Body of pancreas (tissue), 4 donors: ENCODE data around the gene PGF. TPM values are rescaled to one million over a fixed set of nuclear protein-coding genes. Genes with fewer than 3 reads are reported as not detected.

Experiments
- ATAC-seq: fragments of 150-250 bp; one replicate; pipeline ENCODE4 v1.9.1; 2016
- DNase-seq, 4 donors: peaks; one replicate each; pipeline ENCODE4 v3.0.0-alpha.2; 2019
- H3K27ac ChIP-seq, 4 donors: fragments of 200-600 bp; sonication (generic); 1 replicate in 3 of 4; 2 replicates in 1 of 4; pipeline versions ENCODE4 v1.5.1 to v1.6.1; 2016 to 2019; ENCODE audit warnings: mild to moderate bottlenecking in 1 of 4, mixed read lengths in 1 of 4, moderate library complexity in 1 of 4
- H3K27me3 ChIP-seq, 2 donors: fragments of 200-600 bp; sonication (generic); one replicate each; pipeline ENCODE4 v1.6.0; 2016; ENCODE audit warnings: mild to moderate bottlenecking in 1 of 2
- H3K36me3 ChIP-seq, 2 donors: fragments of 200-600 bp; sonication (generic); replicated peaks in 1 of 2; 2 replicates each; pipeline ENCODE4 v1.5.1; 2016; ENCODE audit warnings: low read depth in 2 of 2; ENCODE audit not compliant: insufficient read depth in 1 of 2
- H3K4me1 ChIP-seq: fragments of 200-600 bp; sonication (generic); one replicate; pipeline ENCODE4 v1.6.0; 2016
- H3K4me3 ChIP-seq, 2 donors: fragments of 200-600 bp; sonication (generic); 1 replicate in 1 of 2; 2 replicates in 1 of 2; pipeline ENCODE4 v1.5.1; 2016 to 2019
- H3K9me3 ChIP-seq, 3 donors: fragments of 200-600 bp; sonication (generic); 1 replicate in 2 of 3; 2 replicates in 1 of 3; pipeline ENCODE4 v1.5.1; 2016
- POLR2A ChIP-seq, 3 donors: fragments of 450-650 bp; IDR thresholded peaks; one replicate each; pipeline ENCODE4 v1.6.1; 2016; ENCODE audit warnings: antibody characterized with exemption in 3 of 3, mild to moderate bottlenecking in 2 of 3
- WGBS, 2 donors: methylation state at CpG; one replicate each; pipeline ENCODE4 v1.1.5; 2017; 5-methylcytosine and 5-hydroxymethylcytosine counted together
- intact Hi-C: fragments of 100-400 bp; cut with DNase I; formaldehyde crosslinking; loops from one replicate; pipeline ENCODE4 v1.15.1; 2023
- total RNA-seq, 2 donors: library from RNA; depleted of rRNA; stranded (reverse); fragments of >200 nt; gene quantifications; one replicate each; pipeline ENCODE4 v1.1.0, GENCODE V29; 2016
- TF ChIP-seq, protein P1 (sequence below), 7 experiments: fragments of 450-650 bp in 4 of 7; fragments of 200-600 bp in 3 of 7; sonication (generic) in 3 of 7; IDR thresholded peaks; one replicate each; pipeline ENCODE4 v1.5.1; 2016 to 2019; ENCODE audit warnings: antibody characterized with exemption in 7 of 7

The PGF gene
- total RNA-seq, 2 donors from 2014 or later: 2.3 to 6.6 TPM

DNA sequence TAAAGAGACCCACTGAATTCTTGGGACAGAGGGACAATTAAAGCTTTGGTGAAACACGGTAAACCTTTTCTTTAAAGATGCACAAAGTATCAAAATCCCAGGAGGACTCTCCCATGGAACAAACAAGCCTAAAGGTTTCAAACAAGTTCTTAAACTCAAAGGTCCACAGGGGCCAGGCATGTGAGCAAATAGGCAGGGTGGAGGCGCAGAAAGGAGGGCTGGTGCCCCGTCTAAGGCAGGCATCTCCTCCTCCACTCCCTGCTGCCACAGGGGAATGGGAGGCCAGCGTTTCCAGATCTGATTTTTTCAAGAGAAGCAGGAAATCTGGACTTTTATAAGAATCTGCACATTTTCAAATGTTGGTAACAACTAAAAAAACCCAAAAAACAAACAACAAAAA, 40.0 kb downstream of the PGF start:
- Histone ChIP-seq H3K27me3 (no peaks in the 10 kb centered on the region), H3K36me3 (no peaks in the 10 kb centered on the region), H3K4me3 (no peak overlapping the region), H3K4me1 (no peaks in the 10 kb centered on the region), H3K27ac (no peak overlapping the region), H3K9me3 (no peaks in the 10 kb centered on the region)
- 72 to 81% methylated on average over 4 of the region's 4 CpGs for WGBS, 2 donors
- no peak for ATAC-seq
- intact Hi-C loops: no loop called here
- TF ChIP-seq POLR2A (IDR thresholded peaks at IDR 0.05): no peak
- TF ChIP-seq, protein P1, sequence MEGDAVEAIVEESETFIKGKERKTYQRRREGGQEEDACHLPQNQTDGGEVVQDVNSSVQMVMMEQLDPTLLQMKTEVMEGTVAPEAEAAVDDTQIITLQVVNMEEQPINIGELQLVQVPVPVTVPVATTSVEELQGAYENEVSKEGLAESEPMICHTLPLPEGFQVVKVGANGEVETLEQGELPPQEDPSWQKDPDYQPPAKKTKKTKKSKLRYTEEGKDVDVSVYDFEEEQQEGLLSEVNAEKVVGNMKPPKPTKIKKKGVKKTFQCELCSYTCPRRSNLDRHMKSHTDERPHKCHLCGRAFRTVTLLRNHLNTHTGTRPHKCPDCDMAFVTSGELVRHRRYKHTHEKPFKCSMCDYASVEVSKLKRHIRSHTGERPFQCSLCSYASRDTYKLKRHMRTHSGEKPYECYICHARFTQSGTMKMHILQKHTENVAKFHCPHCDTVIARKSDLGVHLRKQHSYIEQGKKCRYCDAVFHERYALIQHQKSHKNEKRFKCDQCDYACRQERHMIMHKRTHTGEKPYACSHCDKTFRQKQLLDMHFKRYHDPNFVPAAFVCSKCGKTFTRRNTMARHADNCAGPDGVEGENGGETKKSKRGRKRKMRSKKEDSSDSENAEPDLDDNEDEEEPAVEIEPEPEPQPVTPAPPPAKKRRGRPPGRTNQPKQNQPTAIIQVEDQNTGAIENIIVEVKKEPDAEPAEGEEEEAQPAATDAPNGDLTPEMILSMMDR (IDR thresholded peaks at IDR 0.05): no peak
- DNase-seq: no peak

DNA sequence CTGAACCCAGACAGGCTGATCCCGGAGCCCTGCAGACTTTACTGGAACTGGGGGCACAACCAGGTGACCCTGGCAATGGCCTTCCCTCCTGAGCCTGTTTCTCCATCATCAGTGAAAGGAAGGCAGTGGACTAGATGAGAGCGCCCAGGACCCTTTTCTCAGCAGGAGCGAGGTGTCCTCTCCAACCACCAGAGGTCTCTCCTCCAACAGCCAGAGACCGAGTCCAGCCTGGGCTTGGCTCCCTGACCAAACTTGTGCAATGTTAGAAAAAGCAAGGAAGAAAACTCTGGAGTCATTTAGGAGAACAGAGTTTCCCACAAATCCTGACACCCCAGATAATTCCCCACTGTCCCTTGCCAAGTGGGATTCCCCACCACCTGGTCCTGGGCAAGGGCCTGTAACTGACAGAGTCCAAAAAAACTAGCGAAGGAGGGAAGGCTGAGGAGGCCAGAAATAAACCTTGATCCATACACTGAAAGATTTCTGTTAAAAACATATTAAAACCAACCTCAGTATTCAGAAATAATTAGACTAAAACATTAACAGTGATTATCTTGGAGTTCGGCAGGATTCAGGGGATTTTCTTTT, 41.3 kb downstream of the PGF start:
- intact Hi-C loops: no loop called here
- peak; percentile 43 to 60 (median 57) for DNase-seq
- 61 to 65% methylated on average over 6 of the region's 6 CpGs for WGBS, 2 donors
- Histone ChIP-seq H3K4me1 (no peaks in the 10 kb centered on the region), H3K9me3 (no peaks in the 10 kb centered on the region), H3K27ac (no peak overlapping the region), H3K4me3 (no peak overlapping the region), H3K36me3 (no peaks in the 10 kb centered on the region), H3K27me3 (no peaks in the 10 kb centered on the region)
- no peak for TF ChIP-seq POLR2A (IDR thresholded peaks at IDR 0.05)
- TF ChIP-seq, protein P1 (IDR thresholded peaks at IDR 0.05): peak; percentile 22 to 54 (median 47)
- peak; percentile 69 for ATAC-seq

DNA sequence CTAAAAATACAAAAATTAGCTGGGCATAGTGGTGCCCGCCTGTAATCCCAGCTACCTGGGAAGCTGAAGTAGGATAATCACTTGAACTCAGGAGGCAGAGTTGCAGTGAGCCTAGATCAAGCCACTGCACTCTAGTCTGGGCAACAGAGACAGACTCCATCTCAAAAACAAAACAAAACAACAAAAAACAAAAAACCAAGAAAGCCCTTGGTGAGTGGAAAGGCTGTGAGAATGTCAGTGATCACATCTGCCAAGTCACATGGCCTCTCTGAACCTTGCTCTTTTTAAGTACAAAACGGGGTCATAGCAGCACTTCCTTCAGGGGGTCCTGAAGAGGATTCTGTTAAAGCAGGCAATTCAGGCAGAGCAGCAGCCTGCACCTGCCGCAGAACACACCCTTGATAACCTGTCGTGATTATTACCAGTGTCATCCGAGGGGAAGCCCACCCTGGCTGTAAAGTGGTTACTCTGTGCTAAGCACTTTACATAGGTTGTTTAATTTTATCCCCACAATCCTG, 41.9 kb downstream of the PGF start:
- intact Hi-C loops: no loop called here

DNA sequence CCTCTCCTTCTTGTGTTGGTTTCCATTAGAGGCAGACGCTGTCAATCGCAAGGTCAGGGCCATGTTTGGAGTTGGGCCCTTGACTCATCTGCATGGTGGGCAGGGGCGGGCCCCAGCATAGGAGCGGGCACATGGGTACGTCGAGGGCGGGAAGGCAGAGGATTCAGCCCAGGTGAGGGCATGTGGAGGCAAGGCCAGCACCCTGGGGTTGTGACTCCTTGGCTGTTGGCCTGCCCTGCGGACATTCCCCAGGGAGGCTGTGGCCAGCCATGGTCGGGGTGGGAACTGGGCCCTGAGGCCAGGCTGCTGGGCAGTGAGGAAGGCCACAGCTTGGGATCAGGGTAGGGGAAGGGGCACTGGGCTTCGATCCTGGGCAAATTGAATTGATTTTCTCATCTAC, 42.6 kb downstream of the PGF start:
- Histone ChIP-seq H3K36me3 (no peaks in the 10 kb centered on the region), H3K4me3 (no peak overlapping the region), H3K4me1 (no peaks in the 10 kb centered on the region), H3K9me3 (no peaks in the 10 kb centered on the region), H3K27ac (no peak overlapping the region), H3K27me3 (no peaks in the 10 kb centered on the region)
- DNase-seq (no peak), ATAC-seq (no peak)
- no peak for TF ChIP-seq POLR2A (IDR thresholded peaks at IDR 0.05)
- TF ChIP-seq, protein P1 (IDR thresholded peaks at IDR 0.05): no peak
- 89 to 91% methylated on average over 7 to 10 of the region's 10 CpGs for WGBS, 2 donors
- intact Hi-C loops: no loop called here

More for the DNA sequence above, 41.9 kb downstream of the PGF start:
- Histone ChIP-seq H3K4me3 (no peak overlapping the region), H3K9me3 (no peaks in the 10 kb centered on the region), H3K27me3 (no peaks in the 10 kb centered on the region), H3K4me1 (no peaks in the 10 kb centered on the region), H3K36me3 (no peaks in the 10 kb centered on the region), H3K27ac (no peak overlapping the region)
- TF ChIP-seq POLR2A (IDR thresholded peaks at IDR 0.05): no peak
- TF ChIP-seq, protein P1 (IDR thresholded peaks at IDR 0.05): no peak
- ATAC-seq (no peak), DNase-seq (no peak)
- WGBS, 2 donors: 68 to 84% methylated on average over 5 of the region's 5 CpGs

DNA sequence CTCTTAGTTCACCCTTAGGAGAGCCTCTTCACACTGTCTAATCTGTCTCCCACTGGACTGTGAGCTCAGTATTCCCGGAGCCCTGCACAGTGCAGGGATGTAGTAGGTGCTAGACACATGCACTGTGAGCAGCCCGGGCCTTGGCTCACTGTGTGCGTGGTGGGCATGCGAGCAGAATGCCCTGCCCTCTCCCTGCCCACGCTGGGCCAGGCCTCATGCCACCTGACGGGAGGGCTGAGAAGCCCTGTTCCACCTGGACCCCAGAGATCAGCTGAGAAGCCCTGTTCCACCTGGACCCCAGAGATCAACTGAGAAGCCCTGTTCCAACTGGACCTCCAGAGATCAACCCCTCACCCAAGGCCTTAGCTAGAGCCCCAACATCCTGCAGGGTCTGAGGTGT, 43.3 kb downstream of the PGF start:
- TF ChIP-seq POLR2A (IDR thresholded peaks at IDR 0.05): no peak
- TF ChIP-seq, protein P1 (IDR thresholded peaks at IDR 0.05): no peak
- Histone ChIP-seq H3K4me3 (no peak overlapping the region), H3K4me1 (no peaks in the 10 kb centered on the region), H3K9me3 (no peaks in the 10 kb centered on the region), H3K36me3 (no peaks in the 10 kb centered on the region), H3K27me3 (no peaks in the 10 kb centered on the region), H3K27ac (no peak overlapping the region)
- ATAC-seq: no peak
- no peak for DNase-seq
- WGBS, 2 donors: 81 to 86% methylated on average over 6 of the region's 6 CpGs
- intact Hi-C loops: no loop called here
